Activated CD4-positive, CD25-positive, alpha-beta regulatory T cell treated with anti-CD3 and anti-CD28 coated beads, Interleukin-2, amount 50 U/mL, for 72 hours (primary cell): ENCODE measurements around the gene SOCS6.
"Not testable (repeated sequence)": the region's sequence is repeated elsewhere in the genome, so short reads cannot be mapped to it uniquely, and the experiment has no call there.

Experiments
- DNase-seq: peaks from one replicate; pipeline ENCODE4 v3.0.0; 2021

The SOCS6 gene

GRCh38 chr18:70324897-70325296, 36.1 kb downstream of the SOCS6 start:
- DNase-seq = no peak

DNA sequence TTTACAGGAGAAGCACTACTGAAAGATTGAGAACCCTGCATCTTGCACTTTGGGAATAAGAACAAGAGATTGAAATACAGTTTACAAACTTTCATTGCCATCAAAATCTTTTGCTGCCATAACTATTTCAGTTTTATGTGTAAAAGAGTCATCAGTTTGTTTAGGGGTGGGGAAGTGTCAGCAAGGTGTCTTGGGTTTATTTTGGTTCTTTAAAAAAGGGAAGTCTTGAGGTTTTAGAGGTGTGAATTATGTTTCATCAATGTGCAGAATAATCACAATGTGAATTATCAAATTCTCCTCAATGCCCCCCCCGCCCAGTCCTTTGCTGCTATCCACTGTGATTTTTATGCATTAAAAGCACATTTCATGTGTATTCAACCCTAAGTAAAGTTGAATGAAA, 37.4 kb downstream of the SOCS6 start:
- no peak for DNase-seq

DNA sequence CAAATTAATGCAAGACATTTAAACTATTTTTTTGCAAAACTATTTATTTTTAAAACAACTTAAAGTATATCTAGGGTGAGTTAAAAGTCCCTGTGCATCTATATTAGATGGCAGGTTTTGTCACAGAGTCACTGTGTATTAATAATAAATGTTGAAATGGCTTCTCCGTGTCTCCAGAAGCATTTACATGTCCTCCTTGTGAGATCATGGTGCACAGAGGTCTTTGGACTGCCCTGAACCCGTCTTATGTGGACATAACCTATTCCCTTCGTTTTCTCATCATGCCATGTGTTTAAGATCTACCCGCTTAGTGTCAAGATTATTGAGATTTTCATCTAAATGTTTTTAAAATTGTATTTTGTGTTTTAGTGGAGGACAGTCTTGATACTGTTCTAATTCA, 39.3 kb downstream of the SOCS6 start:
- no peak for DNase-seq

DNA sequence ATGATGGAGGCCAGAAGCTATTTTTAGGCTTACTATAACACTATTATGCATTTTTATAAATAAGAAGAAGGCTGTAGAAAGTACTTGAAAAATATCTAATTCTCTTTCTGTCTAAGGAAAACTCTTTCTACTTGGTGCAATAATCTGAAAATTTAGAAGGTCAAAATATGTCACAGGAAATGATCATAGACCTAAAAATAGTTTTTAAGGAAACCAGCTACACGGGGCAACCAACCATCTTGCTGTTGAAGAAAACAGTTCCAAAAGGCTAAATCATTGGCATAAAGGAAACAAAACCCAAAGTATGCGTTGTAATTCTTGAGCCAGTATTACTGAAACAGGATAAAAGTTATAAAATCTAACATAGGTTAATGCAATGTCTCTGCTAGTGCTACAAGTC, 40.2 kb downstream of the SOCS6 start:
- no peak for DNase-seq

DNA sequence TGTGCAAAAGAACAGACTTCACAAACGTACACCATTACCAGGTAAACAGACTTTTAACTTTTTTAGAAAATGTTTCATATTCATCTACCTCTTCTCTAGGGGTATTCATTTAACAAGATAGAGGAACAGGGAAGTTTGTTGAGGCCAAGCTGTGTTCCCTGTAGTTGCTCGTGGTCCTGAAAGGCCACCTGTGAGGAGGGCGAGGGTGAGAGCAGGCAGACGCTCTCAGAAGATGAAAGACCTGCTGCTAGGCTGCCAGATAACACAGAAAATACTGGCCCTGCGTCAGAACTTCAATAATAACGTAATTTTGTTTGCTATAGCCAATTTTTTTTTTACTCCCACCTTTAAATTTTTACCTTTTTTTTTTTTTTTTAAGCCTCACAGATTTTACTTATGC, 42.0 kb downstream of the SOCS6 start:
- DNase-seq = no peak

GRCh38 chr18:70331456-70332097, 42.7 kb downstream of the SOCS6 start:
- no peak for DNase-seq

DNA sequence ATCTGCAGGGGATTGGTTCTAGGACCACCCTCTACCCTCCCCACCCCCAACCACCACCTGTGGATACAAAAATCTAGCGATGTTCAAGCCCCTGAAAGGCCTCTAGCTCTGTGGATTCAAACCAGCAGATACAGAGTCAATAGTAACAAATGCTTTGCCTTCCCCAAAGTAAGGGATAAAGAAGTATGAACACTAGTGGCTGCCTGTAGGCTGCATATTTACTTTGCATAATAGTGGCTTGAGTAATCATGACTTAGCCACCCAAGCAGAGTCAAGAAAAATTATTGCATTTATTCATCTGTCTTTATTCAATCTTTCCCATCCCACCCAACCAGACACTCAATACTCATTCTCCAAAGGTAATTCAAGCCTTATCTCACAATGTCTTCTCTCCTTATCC, 43.8 kb downstream of the SOCS6 start:
- DNase-seq = no peak

DNA sequence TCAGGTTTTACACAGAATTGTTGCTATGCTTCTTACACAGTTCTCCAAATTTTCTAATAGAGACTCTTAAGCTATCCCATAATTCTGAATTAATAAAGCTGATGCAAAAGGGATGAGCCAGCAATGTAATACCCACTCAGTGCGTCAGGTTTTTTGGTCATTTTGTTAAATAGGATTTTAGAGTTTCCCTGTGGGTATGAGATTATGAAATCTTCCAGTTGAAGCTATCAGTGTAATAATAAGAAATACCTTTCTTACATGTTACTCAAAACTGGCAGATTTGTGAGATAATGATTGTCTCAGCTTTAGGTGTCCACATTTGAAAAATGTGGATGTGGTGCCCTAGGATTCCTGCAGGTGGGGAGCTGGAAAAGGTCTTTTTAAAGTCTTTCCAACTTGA, 44.5 kb downstream of the SOCS6 start:
- no peak for DNase-seq

DNA sequence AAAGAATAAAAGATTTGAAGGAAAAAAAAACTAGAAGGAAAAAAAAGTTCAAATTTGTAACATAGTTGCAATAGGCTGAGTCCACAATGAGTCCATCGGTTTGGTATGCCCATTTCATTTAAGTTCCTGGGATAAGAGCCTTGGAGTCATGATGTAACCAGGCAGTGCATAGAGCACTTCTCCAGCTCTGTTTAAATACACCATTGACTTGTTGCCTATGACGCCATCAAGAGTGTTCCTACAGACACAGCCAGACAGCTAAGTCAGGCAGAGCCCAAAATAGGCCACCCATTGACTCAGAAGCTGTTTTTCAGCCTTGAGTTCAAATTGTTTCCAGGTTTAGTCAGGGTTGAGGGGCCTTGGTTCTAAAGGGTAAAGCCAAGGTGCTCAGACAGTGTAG, 44.9 kb downstream of the SOCS6 start:
- DNase-seq = no peak

GRCh38 chr18:70334264-70334663, 45.4 kb downstream of the SOCS6 start:
- no peak for DNase-seq

- DNase-seq = no peak
Observed at GRCh38 chr18:70334728-70335329, 46.0 kb downstream of the SOCS6 start.

DNA sequence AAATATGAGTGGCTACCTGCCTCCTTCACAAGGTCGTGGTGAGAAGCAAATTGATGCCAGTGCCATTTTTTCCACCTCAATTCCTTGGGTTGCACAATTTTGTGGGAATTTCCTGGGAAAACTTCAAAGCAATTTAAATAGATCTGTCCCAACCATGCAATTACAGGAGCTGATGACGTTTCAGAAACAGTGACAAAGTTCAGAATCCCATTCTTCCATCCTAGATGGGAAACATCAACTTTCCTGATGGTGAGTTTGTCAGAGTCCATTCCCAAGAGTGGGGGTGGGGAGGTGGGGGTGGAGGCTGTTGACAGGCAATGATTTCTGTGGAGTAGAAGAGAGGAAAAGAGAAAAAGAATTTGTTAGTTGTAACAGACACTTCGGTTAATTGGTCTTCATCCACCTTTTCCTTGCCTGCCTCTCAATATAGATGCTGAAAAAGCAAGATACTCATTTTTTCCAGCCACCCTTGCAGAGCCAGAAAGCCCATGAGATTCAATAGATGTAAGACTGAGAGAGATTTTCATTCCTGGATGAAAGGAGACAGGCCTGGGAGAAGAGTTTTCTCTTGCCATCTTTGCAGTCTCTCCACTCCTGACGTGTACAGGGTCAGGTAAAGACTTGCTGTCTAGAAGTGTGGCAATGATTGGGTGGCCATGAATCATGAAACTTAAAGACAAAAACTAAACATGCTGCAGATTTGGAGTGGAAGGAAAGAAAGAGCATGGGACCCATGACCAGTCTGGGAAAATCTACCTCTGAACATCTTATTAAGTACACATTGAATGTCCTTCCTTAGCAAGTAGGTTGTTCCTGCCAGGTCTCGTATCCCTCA, 47.3 kb downstream of the SOCS6 start:
- DNase-seq = no peak

DNA sequence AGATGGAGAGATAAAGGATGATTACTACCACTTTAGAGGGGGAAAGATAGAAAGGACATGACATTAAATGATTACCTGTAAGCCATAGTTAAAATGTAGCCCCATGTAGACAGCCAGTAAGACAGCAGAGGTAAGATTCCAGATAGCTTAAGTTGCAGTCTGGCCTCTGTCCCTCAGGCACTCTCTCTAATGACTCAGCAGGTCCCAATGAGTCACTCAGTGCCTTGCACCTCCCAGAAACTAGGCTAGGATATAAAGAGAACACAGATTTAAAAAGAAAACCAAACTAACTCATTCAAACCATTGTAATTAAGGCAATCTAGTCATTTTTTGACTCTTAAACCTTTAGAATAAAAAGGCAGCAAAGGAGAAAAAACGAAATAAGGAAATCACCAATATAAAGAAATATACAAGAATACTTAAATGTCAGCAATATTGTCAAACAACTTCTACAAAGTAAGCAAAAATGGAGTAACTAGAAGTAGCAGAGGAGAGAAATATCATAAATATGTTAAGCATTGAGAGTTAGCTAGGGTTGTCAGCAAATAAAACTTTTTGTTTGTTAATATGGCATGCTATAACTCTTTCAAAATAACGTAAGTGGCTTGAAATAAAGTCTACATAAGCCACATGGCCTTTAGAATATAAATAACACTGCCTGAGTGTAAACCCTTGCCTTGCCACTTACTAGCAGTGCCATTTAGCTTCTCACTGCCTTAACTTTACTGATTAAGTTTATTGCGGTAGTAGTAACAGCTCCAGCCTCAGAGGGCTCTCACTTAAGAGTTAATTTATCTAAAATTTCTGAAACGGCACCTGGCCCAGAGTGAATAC, 48.5 kb downstream of the SOCS6 start:
- DNase-seq = no peak

GRCh38 chr18:70338890-70339289, 50.0 kb downstream of the SOCS6 start:
- DNase-seq = no peak

DNA sequence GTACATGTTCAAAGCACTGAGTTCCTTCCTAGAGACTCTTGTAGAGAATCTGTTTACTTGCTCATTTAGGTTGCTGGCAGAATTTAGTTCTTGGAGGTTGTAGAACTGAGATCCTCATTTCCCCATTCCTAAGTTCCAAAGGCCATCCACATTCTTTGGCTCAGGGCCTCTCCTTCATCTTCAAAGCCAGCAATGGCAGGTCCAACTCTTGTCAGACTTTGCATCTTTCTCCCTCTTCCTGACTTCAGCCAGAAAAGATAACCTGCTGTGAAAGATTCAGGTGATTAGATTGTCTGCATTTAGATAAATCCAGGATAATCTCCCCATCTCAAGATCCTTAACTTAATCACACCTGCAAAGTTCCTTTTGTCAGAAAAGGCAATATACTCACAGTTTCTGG, 51.1 kb downstream of the SOCS6 start:
- no peak for DNase-seq

DNA sequence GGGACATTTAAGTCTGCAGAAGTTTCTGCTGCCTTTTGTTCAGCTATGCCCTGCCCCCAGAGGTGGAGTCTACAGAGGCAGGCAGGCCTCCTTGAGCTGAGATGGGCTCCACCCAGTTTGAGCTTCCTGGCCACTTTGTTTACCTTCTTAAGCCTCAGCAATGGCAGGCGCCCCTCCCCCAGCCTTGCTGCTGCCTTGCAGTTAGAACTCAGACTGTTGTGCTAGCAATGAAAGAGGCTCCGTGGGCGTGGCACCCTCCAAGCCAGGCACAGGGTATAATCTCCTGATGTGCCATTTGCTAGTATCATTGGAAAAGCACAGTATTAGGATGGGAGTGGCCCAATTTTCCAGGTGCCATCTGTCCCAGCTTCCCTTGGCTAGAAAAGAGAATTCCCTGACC, 59.6 kb downstream of the SOCS6 start:
- not testable (repeated sequence) for DNase-seq

DNA sequence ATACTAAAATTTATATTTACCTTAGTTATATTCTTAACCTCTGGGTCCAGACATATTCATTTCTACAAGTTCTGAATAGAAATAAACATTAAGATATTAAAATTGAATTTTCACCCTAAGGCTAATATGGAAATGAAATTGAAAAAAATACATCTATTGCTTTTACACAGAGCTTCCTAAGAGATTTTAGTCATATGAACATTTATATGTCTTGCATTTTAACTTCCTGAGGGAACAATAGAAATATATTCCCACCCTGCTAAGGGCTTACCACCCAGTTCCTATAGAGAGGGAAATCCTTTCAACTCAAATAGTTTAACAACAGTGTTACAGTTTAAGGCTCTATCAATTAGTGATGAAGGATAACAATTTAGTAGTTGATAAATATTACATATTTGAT, 60.5 kb downstream of the SOCS6 start:
- no peak for DNase-seq

- no peak for DNase-seq
Observed at GRCh38 chr18:70354080-70354479, 65.2 kb downstream of the SOCS6 start.

DNA sequence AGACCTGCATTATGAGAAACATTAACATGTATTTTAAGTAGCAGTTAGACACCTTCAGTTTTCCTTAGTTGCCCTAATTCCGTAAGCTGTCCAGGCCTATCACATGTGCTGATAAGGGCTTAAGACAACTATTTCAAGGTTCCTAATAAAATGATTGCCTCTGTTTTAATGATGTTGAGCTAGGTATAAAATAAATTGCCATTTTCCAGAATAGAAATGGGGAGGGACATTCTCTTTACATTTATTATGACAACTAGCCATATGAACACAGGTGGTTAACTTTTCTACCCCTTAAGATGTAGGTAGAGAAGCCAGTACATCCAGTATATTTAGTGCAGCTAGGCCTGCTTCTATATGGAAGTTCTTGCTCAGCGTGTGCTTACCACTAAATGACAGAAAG, 65.9 kb downstream of the SOCS6 start:
- no peak for DNase-seq

DNA sequence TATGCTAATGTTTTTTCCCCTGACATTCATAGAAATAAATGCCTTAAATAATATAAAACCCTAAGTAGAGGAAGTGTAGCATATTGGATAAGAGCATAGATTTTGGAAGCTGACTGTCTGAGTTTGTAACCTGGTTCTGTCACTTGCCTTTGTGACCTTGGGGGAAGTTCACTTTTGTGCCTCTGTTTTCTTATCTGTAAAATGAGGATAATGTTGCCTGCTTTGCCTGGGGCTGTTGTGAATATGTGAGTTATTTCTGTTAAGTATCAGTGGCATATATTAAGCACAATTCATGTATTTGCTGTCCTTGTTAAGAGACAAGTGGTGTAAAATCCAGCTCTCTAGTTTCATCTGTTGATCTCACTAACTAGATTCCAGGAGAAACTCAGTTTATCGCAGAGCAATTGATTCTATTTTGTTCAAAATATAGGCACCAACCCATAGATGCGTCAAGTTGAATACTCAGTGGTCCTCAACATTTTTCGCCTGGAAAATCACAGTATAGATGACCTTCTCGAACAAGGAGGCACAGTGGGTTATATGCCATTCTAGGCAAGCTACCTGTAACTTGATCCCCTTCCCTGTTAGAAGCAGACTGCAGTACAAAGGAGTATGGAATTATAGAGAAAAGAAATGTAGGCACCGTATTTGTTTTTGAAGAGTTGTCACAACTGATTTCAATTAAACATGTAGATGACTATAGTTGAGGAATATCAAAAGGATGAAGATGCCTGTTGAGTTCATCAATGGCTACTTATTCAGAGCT, 67.0 kb downstream of the SOCS6 start:
- DNase-seq = no peak

DNA sequence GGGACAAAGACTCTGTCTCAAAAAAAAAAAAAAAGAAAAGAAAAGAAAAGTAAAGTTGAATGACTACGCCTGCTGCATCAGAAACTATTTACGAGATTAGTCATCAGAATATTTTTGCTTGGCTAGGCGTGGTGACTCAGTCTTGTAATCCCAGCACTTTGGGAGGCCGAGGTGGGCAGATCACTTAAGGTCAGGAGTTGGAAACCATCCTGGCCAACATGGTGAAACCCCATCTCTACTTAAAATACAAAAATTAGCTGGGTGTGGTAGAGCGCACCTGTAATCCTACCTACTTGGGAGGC, 69.2 kb downstream of the SOCS6 start:
- DNase-seq = not testable (repeated sequence)

DNA sequence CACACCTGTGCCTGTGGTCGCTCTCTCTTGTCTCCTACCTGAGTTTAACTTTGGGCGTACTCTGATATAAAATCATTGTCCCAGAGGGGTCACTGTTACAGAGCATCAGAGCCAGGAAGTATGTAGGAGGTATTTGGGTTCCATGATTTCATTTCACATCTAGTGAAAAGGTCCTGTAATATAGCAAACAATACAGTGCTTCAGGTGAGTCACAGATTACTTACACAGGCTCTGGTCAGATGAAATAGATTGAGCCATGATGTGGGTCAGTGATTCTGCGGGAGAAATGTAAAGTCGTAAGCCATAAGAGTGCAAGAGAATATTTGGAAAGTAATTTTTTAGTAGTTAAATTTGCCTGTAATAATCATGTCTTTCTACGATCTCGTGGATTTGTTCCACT, 70.2 kb downstream of the SOCS6 start:
- DNase-seq = no peak

DNA sequence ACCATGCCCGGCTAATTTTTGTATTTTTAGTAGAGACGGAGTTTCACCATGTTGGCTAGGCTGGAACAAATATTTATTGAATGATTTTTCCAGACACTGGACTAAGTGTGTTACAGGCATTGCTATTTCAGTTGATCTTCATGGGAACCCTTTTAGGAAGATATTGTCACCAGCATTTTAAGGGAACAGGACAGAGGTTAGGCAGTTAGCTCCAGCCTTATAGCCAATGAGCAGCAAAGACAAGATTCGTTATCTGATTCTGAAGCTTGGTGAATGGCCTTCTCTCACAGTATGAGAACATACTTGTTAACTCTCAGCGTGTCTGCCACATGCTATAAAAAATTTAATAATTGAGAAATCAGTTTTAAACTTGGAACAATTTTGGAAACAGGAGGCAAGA, 73.4 kb downstream of the SOCS6 start:
- DNase-seq = no peak
